HEK293 (cell line): Measurements from ENCODE around the gene ETDC.

Experiments used
- ELK4 ChIP-seq: IDR thresholded peaks from 2 replicates; pipeline ENCODE4 v1.6.1; 2011; ENCODE audit warnings: mild to moderate bottlenecking, low read depth, low read length, borderline replicate concordance
- MEIS1 ChIP-seq: sonication (generic); formaldehyde crosslinking; IDR thresholded peaks from 2 replicates; pipeline ENCODE4 v1.8.1; 2022; ENCODE audit warnings: missing genetic modification reagents, mild to moderate bottlenecking, borderline replicate concordance
- MZF1 ChIP-seq: fragments of 450-650 bp; formaldehyde crosslinking; IDR thresholded peaks from 2 replicates; pipeline ENCODE4 v1.5.1; 2017; ENCODE audit warnings: missing biosample characterization, missing genetic modification characterization, borderline replicate concordance
- SALL2 ChIP-seq: fragments of 450-650 bp; formaldehyde crosslinking; IDR thresholded peaks from 2 replicates; pipeline ENCODE4 v1.5.0; 2017; ENCODE audit warnings: missing biosample characterization, mild to moderate bottlenecking, missing genetic modification characterization, borderline replicate concordance
- ZEB2 ChIP-seq: fragments of 450-650 bp; formaldehyde crosslinking; IDR thresholded peaks from 2 replicates; pipeline ENCODE4 v1.5.1; 2016; ENCODE audit warnings: missing biosample characterization, missing genetic modification characterization
- ZIC2 ChIP-seq: fragments of 450-650 bp; formaldehyde crosslinking; IDR thresholded peaks from 2 replicates; pipeline ENCODE4 v1.5.1; 2016; ENCODE audit warnings: missing biosample characterization, missing genetic modification characterization
- ZNF18 ChIP-seq: fragments of 450-650 bp; formaldehyde crosslinking; IDR thresholded peaks from 2 replicates; pipeline ENCODE4 v1.5.1; 2016; ENCODE audit warnings: missing biosample characterization, missing genetic modification characterization
- ZNF274 ChIP-seq, 2 experiments: fragments of 200-500 bp in 1 of 2; fragments of 450-650 bp in 1 of 2; sonication (Bioruptor generic) in 1 of 2; formaldehyde crosslinking in 1 of 2; IDR thresholded peaks; 2 replicates each; pipeline versions ENCODE4 v1.5.1 to v1.6.1; 2014 to 2016; ENCODE audit warnings: borderline replicate concordance in 1 of 2, inconsistent platforms in 1 of 2, low read length in 1 of 2, missing biosample characterization in 1 of 2, missing genetic modification characterization in 1 of 2
- ZNF280C ChIP-seq: fragments of 450-650 bp; formaldehyde crosslinking; IDR thresholded peaks from 2 replicates; pipeline ENCODE4 v1.5.1; 2016; ENCODE audit warnings: missing biosample characterization, missing genetic modification characterization
- ZNF324 ChIP-seq: fragments of 450-650 bp; formaldehyde crosslinking; IDR thresholded peaks from 2 replicates; pipeline ENCODE4 v1.5.1; 2016; ENCODE audit warnings: missing biosample characterization, missing genetic modification characterization
- ZNF362 ChIP-seq: fragments of 450-650 bp; formaldehyde crosslinking; IDR thresholded peaks from 2 replicates; pipeline ENCODE4 v1.5.1; 2016; ENCODE audit warnings: missing biosample characterization, missing genetic modification characterization
- ZNF37A ChIP-seq: fragments of 450-650 bp; IDR thresholded peaks from 2 replicates; pipeline ENCODE4 v1.5.1; 2018; ENCODE audit warnings: missing biosample characterization, missing genetic modification characterization
- ZNF416 ChIP-seq: fragments of 450-650 bp; formaldehyde crosslinking; IDR thresholded peaks from 2 replicates; pipeline ENCODE4 v1.5.1; 2016; ENCODE audit warnings: missing biosample characterization, missing genetic modification characterization
- ZNF473 ChIP-seq: fragments of 450-650 bp; formaldehyde crosslinking; IDR thresholded peaks from 2 replicates; pipeline ENCODE4 v1.5.1; 2017; ENCODE audit warnings: missing biosample characterization, missing genetic modification characterization
- ZNF488 ChIP-seq: fragments of 450-650 bp; formaldehyde crosslinking; IDR thresholded peaks from 2 replicates; pipeline ENCODE4 v1.5.1; 2016; ENCODE audit warnings: missing biosample characterization, missing genetic modification characterization
- ZNF501 ChIP-seq: fragments of 450-650 bp; formaldehyde crosslinking; IDR thresholded peaks from 2 replicates; pipeline ENCODE4 v1.5.1; 2016; ENCODE audit warnings: missing biosample characterization, missing genetic modification characterization
- ZNF544 ChIP-seq: fragments of 450-650 bp; formaldehyde crosslinking; IDR thresholded peaks from 2 replicates; pipeline ENCODE4 v1.5.0; 2017; ENCODE audit warnings: missing biosample characterization, missing genetic modification characterization
- ZNF777 ChIP-seq: fragments of 450-650 bp; formaldehyde crosslinking; IDR thresholded peaks from 2 replicates; pipeline ENCODE4 v1.5.1; 2017; ENCODE audit warnings: missing biosample characterization, missing genetic modification characterization, borderline replicate concordance
- ZNF792 ChIP-seq: fragments of 450-650 bp; formaldehyde crosslinking; IDR thresholded peaks from 2 replicates; pipeline ENCODE4 v1.5.1; 2016; ENCODE audit warnings: missing biosample characterization, missing genetic modification characterization
- ZSCAN23 ChIP-seq: fragments of 450-650 bp; formaldehyde crosslinking; IDR thresholded peaks from 2 replicates; pipeline ENCODE4 v1.5.1; 2016; ENCODE audit warnings: missing biosample characterization, missing genetic modification characterization
- ZSCAN30 ChIP-seq: fragments of 450-650 bp; IDR thresholded peaks from 2 replicates; pipeline ENCODE4 v1.5.1; 2018; ENCODE audit warnings: missing biosample characterization, mild to moderate bottlenecking, missing genetic modification characterization, moderate library complexity
- ZXDB ChIP-seq: fragments of 450-650 bp; formaldehyde crosslinking; IDR thresholded peaks from 2 replicates; pipeline ENCODE4 v1.5.1; 2016; ENCODE audit warnings: missing biosample characterization, missing genetic modification characterization
- TF ChIP-seq, protein P1 (sequence below): fragments of 450-650 bp; formaldehyde crosslinking; IDR thresholded peaks from 2 replicates; pipeline ENCODE4 v1.5.1; 2017; ENCODE audit warnings: missing biosample characterization, missing genetic modification characterization
- TF ChIP-seq, protein P2 (sequence below): fragments of 450-650 bp; formaldehyde crosslinking; IDR thresholded peaks from 2 replicates; pipeline ENCODE4 v1.5.1; 2016; ENCODE audit warnings: missing biosample characterization, missing genetic modification characterization
- TF ChIP-seq, protein P3 (sequence below): fragments of 450-650 bp; formaldehyde crosslinking; IDR thresholded peaks from 2 replicates; pipeline ENCODE4 v1.5.1; 2016; ENCODE audit warnings: missing biosample characterization, missing genetic modification characterization
- TF ChIP-seq, protein P4 (sequence below): fragments of 450-650 bp; formaldehyde crosslinking; IDR thresholded peaks from 2 replicates; pipeline ENCODE4; 2016; ENCODE audit warnings: missing biosample characterization, missing genetic modification characterization

Gene ETDC

DNA sequence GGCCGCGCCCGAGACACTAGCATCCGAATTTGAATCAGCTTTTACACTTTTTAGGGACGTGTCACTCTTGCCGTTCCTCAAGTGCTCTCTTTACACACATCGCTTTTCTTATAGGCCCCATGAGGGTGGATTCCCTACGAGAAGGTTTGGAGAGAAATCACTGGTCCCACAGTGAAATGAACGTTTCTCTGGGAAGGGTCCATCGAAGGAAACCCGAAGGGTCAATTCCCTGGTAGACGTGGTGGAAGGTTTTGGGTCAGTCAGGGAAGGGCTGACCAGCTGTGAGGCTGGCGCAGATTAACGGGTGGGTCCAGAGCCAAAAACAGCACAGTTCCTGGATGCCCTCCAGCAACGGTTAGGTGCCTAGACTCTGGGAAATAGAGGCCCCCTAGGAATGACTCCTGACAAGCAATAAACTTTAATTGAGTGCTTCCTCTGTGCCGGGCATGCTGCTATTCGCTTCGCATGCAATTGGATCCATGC is 35.9 kb downstream of the ETDC start (continued):
- TF ChIP-seq ZSCAN23 (tag by site-specific recombination): no peak
- TF ChIP-seq, protein P1, sequence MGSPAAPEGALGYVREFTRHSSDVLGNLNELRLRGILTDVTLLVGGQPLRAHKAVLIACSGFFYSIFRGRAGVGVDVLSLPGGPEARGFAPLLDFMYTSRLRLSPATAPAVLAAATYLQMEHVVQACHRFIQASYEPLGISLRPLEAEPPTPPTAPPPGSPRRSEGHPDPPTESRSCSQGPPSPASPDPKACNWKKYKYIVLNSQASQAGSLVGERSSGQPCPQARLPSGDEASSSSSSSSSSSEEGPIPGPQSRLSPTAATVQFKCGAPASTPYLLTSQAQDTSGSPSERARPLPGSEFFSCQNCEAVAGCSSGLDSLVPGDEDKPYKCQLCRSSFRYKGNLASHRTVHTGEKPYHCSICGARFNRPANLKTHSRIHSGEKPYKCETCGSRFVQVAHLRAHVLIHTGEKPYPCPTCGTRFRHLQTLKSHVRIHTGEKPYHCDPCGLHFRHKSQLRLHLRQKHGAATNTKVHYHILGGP (tag by site-specific recombination): no peak
- TF ChIP-seq ZNF416 (tag by site-specific recombination): no peak
- TF ChIP-seq, protein P2, sequence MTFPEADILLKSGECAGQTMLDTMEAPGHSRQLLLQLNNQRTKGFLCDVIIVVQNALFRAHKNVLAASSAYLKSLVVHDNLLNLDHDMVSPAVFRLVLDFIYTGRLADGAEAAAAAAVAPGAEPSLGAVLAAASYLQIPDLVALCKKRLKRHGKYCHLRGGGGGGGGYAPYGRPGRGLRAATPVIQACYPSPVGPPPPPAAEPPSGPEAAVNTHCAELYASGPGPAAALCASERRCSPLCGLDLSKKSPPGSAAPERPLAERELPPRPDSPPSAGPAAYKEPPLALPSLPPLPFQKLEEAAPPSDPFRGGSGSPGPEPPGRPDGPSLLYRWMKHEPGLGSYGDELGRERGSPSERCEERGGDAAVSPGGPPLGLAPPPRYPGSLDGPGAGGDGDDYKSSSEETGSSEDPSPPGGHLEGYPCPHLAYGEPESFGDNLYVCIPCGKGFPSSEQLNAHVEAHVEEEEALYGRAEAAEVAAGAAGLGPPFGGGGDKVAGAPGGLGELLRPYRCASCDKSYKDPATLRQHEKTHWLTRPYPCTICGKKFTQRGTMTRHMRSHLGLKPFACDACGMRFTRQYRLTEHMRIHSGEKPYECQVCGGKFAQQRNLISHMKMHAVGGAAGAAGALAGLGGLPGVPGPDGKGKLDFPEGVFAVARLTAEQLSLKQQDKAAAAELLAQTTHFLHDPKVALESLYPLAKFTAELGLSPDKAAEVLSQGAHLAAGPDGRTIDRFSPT: no peak
- TF ChIP-seq MEIS1 (CRISPR knock-in tag): no peak
- peak; percentile 78; the same call in 1 of the 2 replicates for TF ChIP-seq ZSCAN30 (tag by site-specific recombination)
- no peak for TF ChIP-seq ZIC2 (tag by site-specific recombination)
- TF ChIP-seq ZNF777 (tag by site-specific recombination): no peak; the same call in 1 of the 2 replicates
- TF ChIP-seq ZNF792 (tag by site-specific recombination): no peak
- TF ChIP-seq ZNF37A: no peak
- TF ChIP-seq ZNF280C (tag by site-specific recombination): no peak
- TF ChIP-seq ZNF324 (tag by site-specific recombination): peak; percentile 34; the same call in 1 of the 2 replicates
- TF ChIP-seq ZNF473 (tag by site-specific recombination): no peak
- TF ChIP-seq ZNF501 (tag by site-specific recombination): no peak
- peak; percentile 64 for TF ChIP-seq ZXDB (tag by site-specific recombination)
- no peak for TF ChIP-seq ZNF274 (IDR thresholded peaks at IDR 0.05; ENCODE audit: low read length)
- TF ChIP-seq ZNF274 (tag by site-specific recombination; IDR thresholded peaks at IDR 0.05; ENCODE audit: borderline replicate concordance): no peak
- no peak for TF ChIP-seq ELK4
- no peak for TF ChIP-seq MZF1 (tag by site-specific recombination)
- TF ChIP-seq ZEB2: peak; percentile 80
- TF ChIP-seq ZNF18: no peak; the same call in 1 of the 2 replicates
- TF ChIP-seq, protein P3, sequence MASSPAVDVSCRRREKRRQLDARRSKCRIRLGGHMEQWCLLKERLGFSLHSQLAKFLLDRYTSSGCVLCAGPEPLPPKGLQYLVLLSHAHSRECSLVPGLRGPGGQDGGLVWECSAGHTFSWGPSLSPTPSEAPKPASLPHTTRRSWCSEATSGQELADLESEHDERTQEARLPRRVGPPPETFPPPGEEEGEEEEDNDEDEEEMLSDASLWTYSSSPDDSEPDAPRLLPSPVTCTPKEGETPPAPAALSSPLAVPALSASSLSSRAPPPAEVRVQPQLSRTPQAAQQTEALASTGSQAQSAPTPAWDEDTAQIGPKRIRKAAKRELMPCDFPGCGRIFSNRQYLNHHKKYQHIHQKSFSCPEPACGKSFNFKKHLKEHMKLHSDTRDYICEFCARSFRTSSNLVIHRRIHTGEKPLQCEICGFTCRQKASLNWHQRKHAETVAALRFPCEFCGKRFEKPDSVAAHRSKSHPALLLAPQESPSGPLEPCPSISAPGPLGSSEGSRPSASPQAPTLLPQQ (tag by site-specific recombination): 0 out of 2 replicates have a peak, but pooled peaks have one; percentile 26
- no peak for TF ChIP-seq SALL2 (tag by site-specific recombination)
- TF ChIP-seq ZNF488: no peak
- TF ChIP-seq, protein P4, sequence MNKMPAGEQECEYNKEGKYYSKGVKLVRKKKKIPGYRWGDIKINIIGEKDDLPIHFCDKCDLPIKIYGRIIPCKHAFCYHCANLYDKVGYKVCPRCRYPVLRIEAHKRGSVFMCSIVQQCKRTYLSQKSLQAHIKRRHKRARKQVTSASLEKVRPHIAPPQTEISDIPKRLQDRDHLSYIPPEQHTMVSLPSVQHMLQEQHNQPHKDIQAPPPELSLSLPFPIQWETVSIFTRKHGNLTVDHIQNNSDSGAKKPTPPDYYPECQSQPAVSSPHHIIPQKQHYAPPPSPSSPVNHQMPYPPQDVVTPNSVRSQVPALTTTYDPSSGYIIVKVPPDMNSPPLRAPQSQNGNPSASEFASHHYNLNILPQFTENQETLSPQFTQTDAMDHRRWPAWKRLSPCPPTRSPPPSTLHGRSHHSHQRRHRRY (tag by site-specific recombination): no peak
- no peak for TF ChIP-seq ZNF544 (tag by site-specific recombination)
- TF ChIP-seq ZNF362 (tag by site-specific recombination): no peak
